HCT116 (cell line): Measurements from ENCODE around the gene IL18RAP. TPM values are rescaled to one million over a fixed set of nuclear protein-coding genes. Genes with fewer than 3 reads are reported as not detected.

Experiments
- ATAC-seq: fragments of 200-7000 bp; cut with Tn5 transposase; 2 replicates; pipeline ENCODE4 v1.9.1; 2020; ENCODE audit warnings: mild to moderate bottlenecking, moderate library complexity
- BruUV-seq: library from RNA; stranded (reverse); fragments of 400-500 nt; replicated peaks from 2 replicates; lab custom pipeline; 2021; lab: Mats Ljungman, UMichigan
- CTCF ChIA-PET: fragments of 300-600 bp; sonication (Branson Sonifier 250); formaldehyde crosslinking; loops from one replicate; lab custom pipeline; 2021; ENCODE audit warnings: antibody characterized with exemption; lab: Charles Lee
- POLR2A ChIA-PET: fragments of 300-600, 350-600 bp; sonication (Branson Sonifier 250); formaldehyde crosslinking; loops from one replicate; lab custom pipeline; 2021; ENCODE audit warnings: antibody characterized with exemption; lab: Charles Lee
- RAD21 ChIA-PET, 2 experiments: fragments of 300-600 bp; sonication (Branson Sonifier 250); formaldehyde crosslinking; loops; one replicate each; lab custom pipeline; 2023; ENCODE audit warnings: low total read pairs in 2 of 2; ENCODE audit not compliant: uncharacterized antibody in 2 of 2, unreplicated experiment in 2 of 2, low non-redundant PET in 1 of 2; lab: Charles Lee
- DNase-seq: peaks from one replicate; pipeline ENCODE4 v3.0.0-alpha.2; 2010; ENCODE audit warnings: low read depth, low spot score
- H2AFZ ChIP-seq: fragments of 200-600 bp; shearing (Covaris generic), sonication (generic); 2 replicates; pipeline ENCODE4 v1.6.1; 2017; ENCODE audit warnings: low read depth, mixed run types, mixed read lengths, antibody characterized with exemption, low read length; ENCODE audit not compliant: poor library complexity, severe bottlenecking
- H3K27ac ChIP-seq: 2 replicates; pipeline ENCODE4 v1.5.1; 2012; ENCODE audit warnings: low read depth, low read length
- H3K27me3 ChIP-seq: fragments of 200-600 bp; sonication (generic); 2 replicates; pipeline ENCODE4 v1.6.1; 2016; ENCODE audit warnings: mixed run types, low read length, mixed read lengths; ENCODE audit not compliant: insufficient read depth
- H3K36me3 ChIP-seq, 2 experiments: fragments of 200-500 bp in 1 of 2; fragments of 200-600 bp in 1 of 2; sonication (Bioruptor generic) in 1 of 2; sonication (generic) in 1 of 2; 2 replicates each; pipeline versions ENCODE4 v1.5.1 to v1.6.1; 2014 to 2016; ENCODE audit warnings: low read length in 2 of 2, inconsistent platforms in 1 of 2, mixed read lengths in 1 of 2, mixed run types in 1 of 2; ENCODE audit not compliant: insufficient read depth in 2 of 2, control insufficient read depth in 1 of 2
- H3K4me1 ChIP-seq, 2 experiments: fragments of 200-600 bp in 1 of 2; sonication (generic) in 1 of 2; 2 replicates each; pipeline versions ENCODE4 v1.5.1 to v1.6.1; 2012 to 2017; ENCODE audit warnings: low read length in 2 of 2, inconsistent platforms in 1 of 2, mild to moderate bottlenecking in 1 of 2, mixed read lengths in 1 of 2, mixed run types in 1 of 2, moderate library complexity in 1 of 2; ENCODE audit not compliant: insufficient read depth in 2 of 2, control insufficient read depth in 1 of 2
- H3K4me2 ChIP-seq: fragments of 200-600 bp; sonication (generic); 2 replicates; pipeline ENCODE4 v1.6.1; 2017; ENCODE audit warnings: mixed run types, low read length, mixed read lengths
- H3K4me3 ChIP-seq, 2 experiments: fragments of 200-600 bp in 1 of 2; sonication (generic) in 1 of 2; replicated peaks in 1 of 2; 2 replicates each; pipeline ENCODE4 v1.5.1; 2011 to 2016; ENCODE audit warnings: low read length in 2 of 2, control low read depth in 1 of 2, low read depth in 1 of 2, mild to moderate bottlenecking in 1 of 2, mixed read lengths in 1 of 2, mixed run types in 1 of 2
- H3K79me2 ChIP-seq: fragments of 200-600 bp; sonication (generic); 2 replicates; pipeline ENCODE4 v1.6.1; 2017; ENCODE audit warnings: mild to moderate bottlenecking, mixed run types, low read length, moderate library complexity, mixed read lengths; ENCODE audit not compliant: insufficient read depth
- H3K9ac ChIP-seq: fragments of 200-600 bp; sonication (generic); 2 replicates; pipeline ENCODE4 v1.6.1; 2016; ENCODE audit warnings: low read length, mixed read lengths
- H3K9me2 ChIP-seq: fragments of 200-600 bp; sonication (generic), shearing (Covaris generic); 2 replicates; pipeline ENCODE4 v1.6.1; 2017; ENCODE audit warnings: mixed run types, mild to moderate bottlenecking, moderate library complexity; ENCODE audit not compliant: insufficient read depth
- H3K9me3 ChIP-seq, 2 experiments: fragments of 200-500 bp in 1 of 2; fragments of 200-600 bp in 1 of 2; sonication (Bioruptor generic) in 1 of 2; sonication (generic) in 1 of 2; 2 replicates each; pipeline ENCODE4 v1.6.1; 2014 to 2017; ENCODE audit warnings: low read length in 2 of 2, mixed read lengths in 2 of 2, inconsistent platforms in 1 of 2, low read depth in 1 of 2, mild to moderate bottlenecking in 1 of 2, mixed run types in 1 of 2, moderate library complexity in 1 of 2; ENCODE audit not compliant: control insufficient read depth in 1 of 2, insufficient read depth in 1 of 2
- H4K20me1 ChIP-seq: fragments of 200-600 bp; sonication (generic), shearing (Covaris generic); 2 replicates; pipeline ENCODE4 v1.6.1; 2017; ENCODE audit warnings: mixed run types, mild to moderate bottlenecking, moderate library complexity; ENCODE audit not compliant: insufficient read depth
- CEBPB ChIP-seq: IDR thresholded peaks from 2 replicates; pipeline ENCODE4 v1.6.1; 2012; ENCODE audit warnings: low read depth
- EGR1 ChIP-seq: IDR thresholded peaks from 2 replicates; pipeline ENCODE4 v1.6.1; 2012; ENCODE audit warnings: low read depth
- ELF1 ChIP-seq: IDR thresholded peaks from 2 replicates; pipeline ENCODE4 v1.6.1; 2012; ENCODE audit warnings: low read depth, borderline replicate concordance
- EZH2 ChIP-seq: fragments of 200-600 bp; sonication (generic); IDR thresholded peaks from 2 replicates; pipeline ENCODE4 v1.6.1; 2017; ENCODE audit warnings: antibody characterized with exemption, mixed run types
- EZH2phosphoT487 ChIP-seq: fragments of 200-600 bp; IDR thresholded peaks from 2 replicates; pipeline ENCODE4 v1.6.1; 2018; ENCODE audit warnings: antibody characterized with exemption, borderline replicate concordance
- FOSL1 ChIP-seq: IDR thresholded peaks from 2 replicates; pipeline ENCODE4 v1.6.1; 2012; ENCODE audit warnings: low read depth
- POLR2A ChIP-seq: IDR thresholded peaks from 2 replicates; pipeline ENCODE4 v1.7.0; 2011; ENCODE audit warnings: borderline replicate concordance; ENCODE audit not compliant: insufficient read depth, insufficient read length; ENCODE audit errors: extremely low read depth
- POLR2AphosphoS5 ChIP-seq: IDR thresholded peaks from 2 replicates; pipeline ENCODE4 v1.6.1; 2011; ENCODE audit warnings: mild to moderate bottlenecking, low read depth, low read length, moderate library complexity
- RAD21 ChIP-seq: IDR thresholded peaks from 2 replicates; pipeline ENCODE4 v1.6.1; 2012; ENCODE audit warnings: low read depth, mild to moderate bottlenecking
- SIN3A ChIP-seq: IDR thresholded peaks from 2 replicates; pipeline ENCODE4 v1.6.1; 2012; ENCODE audit warnings: low read depth
- SRF ChIP-seq: IDR thresholded peaks from 2 replicates; pipeline ENCODE4 v1.6.1; 2012; ENCODE audit warnings: low read depth
- TCF7L2 ChIP-seq: IDR thresholded peaks from 2 replicates; pipeline ENCODE4 v1.7.0; 2011; ENCODE audit warnings: borderline replicate concordance, inconsistent platforms; ENCODE audit not compliant: insufficient read depth, insufficient read length; ENCODE audit errors: extremely low read depth
- YY1 ChIP-seq: IDR thresholded peaks from 2 replicates; pipeline ENCODE4 v1.6.1; 2011; ENCODE audit warnings: low read length, low read depth, moderate library complexity, mild to moderate bottlenecking; ENCODE audit not compliant: insufficient replicate concordance; ENCODE audit errors: extremely low read depth
- ZFX ChIP-seq: fragments of 450-650 bp; IDR thresholded peaks from 2 replicates; pipeline ENCODE4 v1.6.1; 2017
- ZNF274 ChIP-seq: fragments of 200-500 bp; sonication (Bioruptor generic); IDR thresholded peaks from 2 replicates; pipeline ENCODE4 v1.6.1; 2014; ENCODE audit warnings: mild to moderate bottlenecking, low read depth, low read length, inconsistent platforms
- intact Hi-C: fragments of 100-400 bp; cut with micrococcal nuclease; formaldehyde crosslinking; loops from 2 replicates; pipeline ENCODE4 v1.10.0; 2022
- total RNA-seq: library from RNA; stranded (reverse); gene quantifications from one replicate; pipeline ENCODE4 v1.2.1, GENCODE V29; 2021; ENCODE audit not compliant: unreplicated experiment
- TF ChIP-seq, protein P1 (sequence below), 3 experiments: fragments of 200-600 bp in 1 of 3; sonication (generic) in 1 of 3; IDR thresholded peaks in 2 of 3; conservative IDR thresholded peaks in 1 of 3; 2 replicates each; pipeline ENCODE4 v1.5.1; 2012 to 2017; ENCODE audit warnings: low read depth in 2 of 3, low read length in 2 of 3, antibody characterized with exemption in 1 of 3, borderline replicate concordance in 1 of 3, control low read depth in 1 of 3, mild to moderate bottlenecking in 1 of 3, mixed read lengths in 1 of 3, mixed run types in 1 of 3, moderate library complexity in 1 of 3; ENCODE audit not compliant: insufficient read depth in 1 of 3
- TF ChIP-seq, protein P2 (sequence below): IDR thresholded peaks from 2 replicates; pipeline ENCODE4 v1.6.1; 2012
- TF ChIP-seq, protein P3 (sequence below): IDR thresholded peaks from 2 replicates; pipeline ENCODE4 v1.6.1; 2012
- TF ChIP-seq, protein P4 (sequence below): IDR thresholded peaks from 2 replicates; pipeline ENCODE4 v1.6.1; 2011; ENCODE audit warnings: mild to moderate bottlenecking, low read length, moderate library complexity; ENCODE audit not compliant: insufficient replicate concordance; ENCODE audit errors: extremely low read depth

The IL18RAP gene
- total RNA-seq, 1 experiment from 2014 or later: not detected

DNA sequence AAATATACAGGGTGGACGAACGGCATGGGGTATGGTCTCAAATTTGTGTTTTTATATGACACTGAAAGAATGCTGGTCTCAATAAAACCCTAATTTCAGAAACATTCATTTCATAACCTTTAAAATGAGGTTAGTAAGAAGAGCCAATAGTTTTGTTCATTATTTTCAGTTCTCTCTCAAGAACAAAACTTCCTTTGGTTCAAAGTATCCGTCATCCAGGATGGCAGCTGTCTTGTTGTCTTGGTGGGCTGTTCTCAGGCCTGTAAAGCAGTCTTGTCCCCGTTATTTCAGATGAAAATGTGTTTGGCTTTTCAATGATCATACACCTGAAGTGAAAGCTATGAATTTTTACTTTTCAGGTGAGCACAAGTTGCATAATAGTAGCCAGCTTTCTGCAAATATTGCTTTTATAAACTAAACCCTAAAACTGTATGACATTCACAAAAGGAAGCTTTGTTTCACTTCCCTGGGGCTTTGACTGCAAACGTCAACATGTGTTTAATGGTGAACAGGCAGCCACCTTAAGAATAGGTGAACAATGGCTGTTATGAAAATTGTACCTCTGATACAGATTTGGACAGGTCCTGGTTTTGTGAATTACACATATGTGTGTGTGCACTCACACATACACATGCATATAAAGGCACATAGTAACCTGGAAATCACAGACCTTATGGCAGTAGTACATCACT is 2.6 kb downstream of the IL18RAP start:
- no peak overlapping the region for H3K9ac ChIP-seq
- no peak overlapping the region for H2AFZ ChIP-seq
- H3K27ac ChIP-seq: no peak overlapping the region
- TF ChIP-seq, protein P1, sequence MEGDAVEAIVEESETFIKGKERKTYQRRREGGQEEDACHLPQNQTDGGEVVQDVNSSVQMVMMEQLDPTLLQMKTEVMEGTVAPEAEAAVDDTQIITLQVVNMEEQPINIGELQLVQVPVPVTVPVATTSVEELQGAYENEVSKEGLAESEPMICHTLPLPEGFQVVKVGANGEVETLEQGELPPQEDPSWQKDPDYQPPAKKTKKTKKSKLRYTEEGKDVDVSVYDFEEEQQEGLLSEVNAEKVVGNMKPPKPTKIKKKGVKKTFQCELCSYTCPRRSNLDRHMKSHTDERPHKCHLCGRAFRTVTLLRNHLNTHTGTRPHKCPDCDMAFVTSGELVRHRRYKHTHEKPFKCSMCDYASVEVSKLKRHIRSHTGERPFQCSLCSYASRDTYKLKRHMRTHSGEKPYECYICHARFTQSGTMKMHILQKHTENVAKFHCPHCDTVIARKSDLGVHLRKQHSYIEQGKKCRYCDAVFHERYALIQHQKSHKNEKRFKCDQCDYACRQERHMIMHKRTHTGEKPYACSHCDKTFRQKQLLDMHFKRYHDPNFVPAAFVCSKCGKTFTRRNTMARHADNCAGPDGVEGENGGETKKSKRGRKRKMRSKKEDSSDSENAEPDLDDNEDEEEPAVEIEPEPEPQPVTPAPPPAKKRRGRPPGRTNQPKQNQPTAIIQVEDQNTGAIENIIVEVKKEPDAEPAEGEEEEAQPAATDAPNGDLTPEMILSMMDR (IDR thresholded peaks at IDR 0.05 in 2 of 3, conservative IDR thresholded peaks at IDR 0.05 in 1 of 3; ENCODE audit: borderline replicate concordance in 1 of 3, insufficient read depth in 1 of 3, low read depth in 2 of 3, low read length in 2 of 3): no peak
- TF ChIP-seq RAD21: no peak
- TF ChIP-seq, protein P2, sequence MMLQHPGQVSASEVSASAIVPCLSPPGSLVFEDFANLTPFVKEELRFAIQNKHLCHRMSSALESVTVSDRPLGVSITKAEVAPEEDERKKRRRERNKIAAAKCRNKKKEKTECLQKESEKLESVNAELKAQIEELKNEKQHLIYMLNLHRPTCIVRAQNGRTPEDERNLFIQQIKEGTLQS: no peak
- TF ChIP-seq EZH2phosphoT487: no peak
- TF ChIP-seq YY1: no peak
- no peak for TF ChIP-seq CEBPB
- no peak for TF ChIP-seq ZNF274
- TF ChIP-seq SIN3A: no peak
- no peak for TF ChIP-seq EZH2
- no peak for TF ChIP-seq TCF7L2
- TF ChIP-seq, protein P3, sequence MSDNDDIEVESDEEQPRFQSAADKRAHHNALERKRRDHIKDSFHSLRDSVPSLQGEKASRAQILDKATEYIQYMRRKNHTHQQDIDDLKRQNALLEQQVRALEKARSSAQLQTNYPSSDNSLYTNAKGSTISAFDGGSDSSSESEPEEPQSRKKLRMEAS: no peak
- no peak for TF ChIP-seq ZFX
- TF ChIP-seq SRF: no peak
- TF ChIP-seq FOSL1: no peak
- no peak for TF ChIP-seq POLR2A
- TF ChIP-seq, protein P4, sequence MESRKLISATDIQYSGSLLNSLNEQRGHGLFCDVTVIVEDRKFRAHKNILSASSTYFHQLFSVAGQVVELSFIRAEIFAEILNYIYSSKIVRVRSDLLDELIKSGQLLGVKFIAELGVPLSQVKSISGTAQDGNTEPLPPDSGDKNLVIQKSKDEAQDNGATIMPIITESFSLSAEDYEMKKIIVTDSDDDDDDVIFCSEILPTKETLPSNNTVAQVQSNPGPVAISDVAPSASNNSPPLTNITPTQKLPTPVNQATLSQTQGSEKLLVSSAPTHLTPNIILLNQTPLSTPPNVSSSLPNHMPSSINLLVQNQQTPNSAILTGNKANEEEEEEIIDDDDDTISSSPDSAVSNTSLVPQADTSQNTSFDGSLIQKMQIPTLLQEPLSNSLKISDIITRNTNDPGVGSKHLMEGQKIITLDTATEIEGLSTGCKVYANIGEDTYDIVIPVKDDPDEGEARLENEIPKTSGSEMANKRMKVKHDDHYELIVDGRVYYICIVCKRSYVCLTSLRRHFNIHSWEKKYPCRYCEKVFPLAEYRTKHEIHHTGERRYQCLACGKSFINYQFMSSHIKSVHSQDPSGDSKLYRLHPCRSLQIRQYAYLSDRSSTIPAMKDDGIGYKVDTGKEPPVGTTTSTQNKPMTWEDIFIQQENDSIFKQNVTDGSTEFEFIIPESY: no peak
- no peak for TF ChIP-seq ELF1
- no peak for TF ChIP-seq POLR2AphosphoS5
- no peak for TF ChIP-seq EGR1
- H3K79me2 ChIP-seq: no peaks in the 10 kb centered on the region
- RAD21 ChIA-PET: no interaction called here
- no peaks in the 10 kb centered on the region for H4K20me1 ChIP-seq
- intact Hi-C loops: no loop called here
- CTCF ChIA-PET: no interaction called here
- H3K4me1 ChIP-seq: no peaks in the 10 kb centered on the region
- no peak for ATAC-seq
- no peak overlapping the region for H3K4me3 ChIP-seq
- no peak overlapping the region for H3K4me2 ChIP-seq
- peaks cover 11% of the 10 kb centered on the region; the same call in 1 of the 2 replicates for H3K27me3 ChIP-seq
- H3K9me2 ChIP-seq: no peaks in the 10 kb centered on the region
- DNase-seq: no peak
- POLR2A ChIA-PET: no interaction called here
- H3K9me3 ChIP-seq: no peaks in the 10 kb centered on the region
- H3K36me3 ChIP-seq: no peaks in the 10 kb centered on the region
- no TSS peak for BruUV-seq
